CD4-positive, alpha-beta T cell (primary cell): ENCODE measurements around the gene GAST. TPM values are rescaled to one million over a fixed set of nuclear protein-coding genes. Genes with fewer than 3 reads are reported as not detected.

Source experiments
- ATAC-seq: fragments of 200-7000 bp; cut with Tn5 transposase; one replicate; pipeline ENCODE4 v1.10.0; 2022; ENCODE audit warnings: mild to moderate bottlenecking; ENCODE audit not compliant: poor library complexity
- CTCF ChIA-PET: fragments of 350-600 bp; sonication (Branson Sonifier 250); formaldehyde crosslinking; loops from one replicate; lab custom pipeline; 2021; ENCODE audit warnings: antibody characterized with exemption, inconsistent platforms; lab: Charles Lee
- POLR2A ChIA-PET: fragments of 350-600 bp; sonication (Branson Sonifier 250); formaldehyde crosslinking; loops from one replicate; lab custom pipeline; 2021; ENCODE audit warnings: antibody characterized with exemption, inconsistent platforms; lab: Charles Lee
- DNase-seq, 14 experiments: peaks; one replicate each; pipeline ENCODE4 v3.0.0-alpha.2; 2013 to 2020; ENCODE audit warnings: mixed read lengths in 2 of 14
- H3K27ac ChIP-seq, 2 donors: one replicate each; pipeline versions ENCODE4 v1.5.1 to v1.7.0; 2013; ENCODE audit warnings: low read length in 2 of 2, low read depth in 1 of 2, mild to moderate bottlenecking in 1 of 2
- H3K27me3 ChIP-seq, 2 experiments: 1 replicate in 1 of 2; 2 replicates in 1 of 2; pipeline versions ENCODE4 v1.6.1 to v1.7.0; 2013; ENCODE audit warnings: low read length in 2 of 2, control low read depth in 1 of 2, mild to moderate bottlenecking in 1 of 2, moderate library complexity in 1 of 2; ENCODE audit not compliant: insufficient read depth in 2 of 2, control insufficient read depth in 1 of 2
- H3K36me3 ChIP-seq: one replicate; pipeline ENCODE4 v1.6.1; 2013; ENCODE audit warnings: low read length, control low read depth; ENCODE audit not compliant: insufficient read depth
- H3K4me1 ChIP-seq: one replicate; pipeline ENCODE4 v1.6.1; 2013; ENCODE audit warnings: low read length, control low read depth; ENCODE audit not compliant: insufficient read depth
- H3K4me3 ChIP-seq: one replicate; pipeline ENCODE4 v1.5.1; 2013; ENCODE audit warnings: mild to moderate bottlenecking, low read length, moderate library complexity
- H3K9me3 ChIP-seq, 2 experiments: 1 replicate in 1 of 2; 2 replicates in 1 of 2; pipeline versions ENCODE4 v1.6.1 to v1.7.0; 2013; ENCODE audit warnings: low read length in 2 of 2, mild to moderate bottlenecking in 2 of 2, control low read depth in 1 of 2, moderate library complexity in 1 of 2; ENCODE audit not compliant: control insufficient read depth in 1 of 2, insufficient read depth in 1 of 2
- H3K27ac Mint-ChIP-seq: one replicate; pipeline ENCODE4 v1.8.0; 2020; ENCODE audit warnings: mixed read lengths
- H3K27me3 Mint-ChIP-seq: one replicate; pipeline ENCODE4 v1.8.0; 2021; ENCODE audit warnings: mixed read lengths
- H3K36me3 Mint-ChIP-seq: one replicate; pipeline ENCODE4 v1.8.0; 2021; ENCODE audit warnings: low read depth, mixed read lengths
- H3K4me1 Mint-ChIP-seq: one replicate; pipeline ENCODE4 v1.8.0; 2021; ENCODE audit warnings: low read depth, mixed read lengths
- H3K4me3 Mint-ChIP-seq: one replicate; pipeline ENCODE4 v1.8.0; 2020; ENCODE audit warnings: mild to moderate bottlenecking, mixed read lengths
- H3K9me3 Mint-ChIP-seq: one replicate; pipeline ENCODE4 v1.8.0; 2020; ENCODE audit warnings: mixed read lengths
- CTCF ChIP-seq: fragments of 200-600 bp; IDR thresholded peaks from one replicate; pipeline ENCODE4 v1.8.0; 2022; ENCODE audit warnings: antibody characterized with exemption, mild to moderate bottlenecking
- intact Hi-C, 2 experiments: fragments of 100-400 bp; cut with DNase I in 1 of 2; cut with micrococcal nuclease in 1 of 2; formaldehyde crosslinking; loops; one replicate each; pipeline versions ENCODE4 v1.15.1 to v1.9.0; 2023 to 2025; cut with DNase I, micrococcal nuclease
- total RNA-seq, 174 experiments: library from RNA in 2 of 174; stranded (reverse) in 2 of 174; gene quantifications; one replicate each; pipeline ENCODE4 v1.2.3 and lab custom pipeline; 2021 to 2026

Gene GAST
- total RNA-seq, 2 experiments from 2014 or later = not detected

GRCh38 chr17:41758601-41759000 lies 46.5 kb downstream of the GAST start:
- TF ChIP-seq CTCF = no peak
- CTCF ChIA-PET = no interaction called here
- POLR2A ChIA-PET = no interaction called here

GRCh38 chr17:41760878-41761277 lies 48.7 kb downstream of the GAST start:
- H3K4me1 Mint-ChIP-seq = no peaks in the 10 kb centered on the region
- ChIA-PET CTCF (no interaction called here), POLR2A (no interaction called here)
- TF ChIP-seq CTCF = no peak
- H3K36me3 ChIP-seq = no peaks in the 10 kb centered on the region
- H3K4me3 Mint-ChIP-seq = no peak overlapping the region
- H3K4me1 ChIP-seq = no peaks in the 10 kb centered on the region
- no peak overlapping the region for H3K4me3 ChIP-seq
- no peaks in the 10 kb centered on the region for H3K9me3 ChIP-seq
- no peaks in the 10 kb centered on the region for H3K9me3 Mint-ChIP-seq
- no peaks in the 10 kb centered on the region for H3K27me3 ChIP-seq
- ATAC-seq (no peak), DNase-seq (no peak)
- no peak overlapping the region for H3K27ac Mint-ChIP-seq
- no peaks in the 10 kb centered on the region for H3K27me3 Mint-ChIP-seq
- intact Hi-C loops = no loop called here
- no peak overlapping the region for H3K27ac ChIP-seq
- no peaks in the 10 kb centered on the region for H3K36me3 Mint-ChIP-seq

More at GRCh38 chr17:41758601-41759000, 46.5 kb downstream of the GAST start:
- Histone ChIP-seq H3K36me3 (no peaks in the 10 kb centered on the region), H3K4me3 (no peak overlapping the region), H3K9me3 (no peaks in the 10 kb centered on the region), H3K27me3 (no peaks in the 10 kb centered on the region), H3K4me1 (no peaks in the 10 kb centered on the region), H3K27ac (no peak overlapping the region)
- Mint-ChIP-seq H3K36me3 (no peaks in the 10 kb centered on the region), H3K4me3 (no peak overlapping the region), H3K27ac (no peak overlapping the region), H3K9me3 (no peaks in the 10 kb centered on the region), H3K27me3 (no peaks in the 10 kb centered on the region), H3K4me1 (no peaks in the 10 kb centered on the region)
- intact Hi-C loops = no loop called here
- ATAC-seq (no peak), DNase-seq (no peak)

GRCh38 chr17:41762391-41762790 lies 50.3 kb downstream of the GAST start:
- H3K27me3 ChIP-seq = no peaks in the 10 kb centered on the region
- no peaks in the 10 kb centered on the region for H3K4me1 Mint-ChIP-seq
- no peaks in the 10 kb centered on the region for H3K36me3 Mint-ChIP-seq
- intact Hi-C loops = no loop called here
- DNase-seq (no peak), ATAC-seq (no peak)
- H3K27ac ChIP-seq = no peak overlapping the region
- no peak overlapping the region for H3K4me3 Mint-ChIP-seq
- no peaks in the 10 kb centered on the region for H3K4me1 ChIP-seq
- H3K27me3 Mint-ChIP-seq = no peaks in the 10 kb centered on the region
- H3K9me3 Mint-ChIP-seq = no peaks in the 10 kb centered on the region
- no peaks in the 10 kb centered on the region for H3K9me3 ChIP-seq
- POLR2A ChIA-PET = no interaction called here
- H3K27ac Mint-ChIP-seq = no peak overlapping the region
- TF ChIP-seq CTCF = no peak
- CTCF ChIA-PET = no interaction called here
- H3K36me3 ChIP-seq = no peaks in the 10 kb centered on the region
- no peak overlapping the region for H3K4me3 ChIP-seq
